Measurements from ENCODE around the gene TRAPPC5.

The TRAPPC5 gene

GRCh38 chr19:7680606-7681339 lies at the start of gene TRAPPC5:
TRAPPC5 (plus strand) TSS chr19:7680833; CDS start chr19:7682254, 1,421 bp downstream.
- Histone ChIP-seq H3K9me3 (ENCODE audit: control insufficient read depth, low read length) (no peaks in the 10 kb centered on the region), H3K9ac (ENCODE audit: low read length) (peak within 1 kb of the TSS; percentile 99), H3K4me3 (ENCODE audit: low read length) (peak within 1 kb of the TSS; percentile 95), H3K36me3 (ENCODE audit: control insufficient read depth, insufficient read depth, low read length, severe bottlenecking) (peaks cover 14% of the 10 kb centered on the region), H3K4me1 (ENCODE audit: control insufficient read depth, insufficient read depth, low read length) (peaks cover 6% of the 10 kb centered on the region), H3K27me3 (replicated peaks; ENCODE audit: control insufficient read depth, insufficient read depth, low read length) (peaks cover 36% of the 10 kb centered on the region)
- peak; percentile 93 for DNase-seq (ENCODE audit: low read depth)

GRCh38 chr19:7631577-7631976 lies 49.1 kb upstream of the TRAPPC5 start:
- Histone ChIP-seq H3K27me3 (replicated peaks; ENCODE audit: control insufficient read depth, insufficient read depth, low read length) (peaks cover 20% of the 10 kb centered on the region), H3K4me3 (ENCODE audit: low read length) (no peak overlapping the region)
- DNase-seq (ENCODE audit: low read depth): no peak

DNA sequence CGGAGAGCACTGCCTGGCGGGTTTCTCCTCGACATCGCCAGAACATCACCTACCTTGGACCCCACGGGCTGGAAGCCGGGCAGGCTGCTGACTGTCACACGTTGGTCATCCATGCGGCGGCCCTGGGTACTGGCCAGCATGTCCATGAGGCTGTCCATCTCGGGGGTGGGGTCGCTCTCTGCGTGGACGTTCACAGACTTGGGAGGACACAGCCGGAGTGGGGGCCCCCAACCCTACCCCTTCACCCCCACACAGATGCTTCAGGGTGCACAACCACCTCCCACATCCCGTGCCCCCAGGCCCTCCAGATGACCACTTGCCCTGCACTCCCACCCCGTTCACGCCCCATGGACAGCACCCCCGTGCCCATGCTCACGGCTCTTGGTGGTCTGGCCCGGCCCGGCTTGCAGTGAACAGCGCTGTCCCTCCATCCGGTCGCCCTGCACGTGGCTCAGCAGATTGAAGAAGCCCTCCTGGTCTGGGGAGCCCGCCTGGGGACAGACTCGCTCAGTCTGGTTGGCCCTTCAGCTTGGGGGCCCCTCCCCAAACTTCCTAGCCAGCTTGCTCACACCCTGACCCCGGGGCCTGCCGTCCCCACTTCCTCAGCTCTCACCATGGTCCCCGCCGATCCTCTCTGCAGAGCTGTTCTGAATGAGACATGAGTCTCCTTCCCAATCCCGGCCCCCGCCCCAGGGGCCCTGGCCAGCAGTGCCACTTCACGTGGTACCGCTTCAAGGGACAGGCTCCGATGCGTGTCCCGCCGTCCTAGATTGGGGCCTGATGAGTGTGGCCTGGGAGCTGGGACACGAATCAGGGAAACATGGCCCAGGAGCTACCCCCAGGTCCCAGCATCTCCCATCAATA lies 48.1 kb upstream of the TRAPPC5 start:
- DNase-seq (ENCODE audit: low read depth): no peak
- Histone ChIP-seq H3K27me3 (replicated peaks; ENCODE audit: control insufficient read depth, insufficient read depth, low read length) (peaks cover 25% of the 10 kb centered on the region), H3K36me3 (ENCODE audit: control insufficient read depth, insufficient read depth, low read length, severe bottlenecking) (peaks cover 4% of the 10 kb centered on the region), H3K9ac (ENCODE audit: low read length) (no peak overlapping the region), H3K4me3 (ENCODE audit: low read length) (no peak overlapping the region), H3K9me3 (ENCODE audit: control insufficient read depth, low read length) (no peaks in the 10 kb centered on the region), H3K4me1 (ENCODE audit: control insufficient read depth, insufficient read depth, low read length) (peaks cover 22% of the 10 kb centered on the region)

More at GRCh38 chr19:7631577-7631976, 49.1 kb upstream of the TRAPPC5 start:
- Histone ChIP-seq H3K9ac (ENCODE audit: low read length) (no peak overlapping the region), H3K4me1 (ENCODE audit: control insufficient read depth, insufficient read depth, low read length) (peaks cover 22% of the 10 kb centered on the region), H3K9me3 (ENCODE audit: control insufficient read depth, low read length) (no peaks in the 10 kb centered on the region), H3K36me3 (ENCODE audit: control insufficient read depth, insufficient read depth, low read length, severe bottlenecking) (peaks cover 4% of the 10 kb centered on the region)

DNA sequence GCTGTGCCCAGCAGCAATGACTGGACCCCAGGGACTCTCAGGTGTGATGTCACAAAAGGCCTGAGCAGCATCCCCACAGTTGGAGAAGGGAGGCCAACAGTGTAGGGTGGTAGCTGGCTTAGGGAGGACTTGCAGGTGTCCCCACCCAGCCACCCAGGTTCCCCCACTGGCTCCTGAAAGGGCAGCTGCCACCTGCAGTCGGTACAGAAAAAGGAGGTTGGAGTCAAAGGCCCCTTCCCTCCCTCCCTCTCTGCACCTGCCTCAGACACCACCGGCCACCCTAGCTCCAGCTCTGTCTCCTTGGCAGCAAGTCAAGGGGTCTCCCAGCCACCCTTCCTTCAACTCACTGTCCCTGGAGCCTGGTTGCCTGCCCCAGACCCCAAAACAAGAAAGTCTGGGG lies 46.9 kb upstream of the TRAPPC5 start, which contains the start of gene PCP2:
Gene PCP2 (minus strand): TSS at position 22 of the 400 bp plus-strand sequence. CDS start 262 bp downstream, outside the sequence.
- Histone ChIP-seq H3K27me3 (replicated peaks; ENCODE audit: control insufficient read depth, insufficient read depth, low read length) (peaks cover 36% of the 10 kb centered on the region), H3K36me3 (ENCODE audit: control insufficient read depth, insufficient read depth, low read length, severe bottlenecking) (peaks cover 4% of the 10 kb centered on the region), H3K9ac (ENCODE audit: low read length) (no peak within 1 kb of the TSS), H3K4me1 (ENCODE audit: control insufficient read depth, insufficient read depth, low read length) (peaks cover 13% of the 10 kb centered on the region), H3K9me3 (ENCODE audit: control insufficient read depth, low read length) (no peaks in the 10 kb centered on the region), H3K4me3 (ENCODE audit: low read length) (no peak within 1 kb of the TSS)
- no peak for DNase-seq (ENCODE audit: low read depth)

GRCh38 chr19:7635670-7636069 lies 45.0 kb upstream of the TRAPPC5 start:
- no peak for DNase-seq (ENCODE audit: low read depth)
- Histone ChIP-seq H3K9me3 (ENCODE audit: control insufficient read depth, low read length) (no peaks in the 10 kb centered on the region), H3K4me1 (ENCODE audit: control insufficient read depth, insufficient read depth, low read length) (peaks cover 4% of the 10 kb centered on the region), H3K9ac (ENCODE audit: low read length) (no peak overlapping the region), H3K27me3 (replicated peaks; ENCODE audit: control insufficient read depth, insufficient read depth, low read length) (peaks cover 38% of the 10 kb centered on the region), H3K4me3 (ENCODE audit: low read length) (no peak overlapping the region), H3K36me3 (ENCODE audit: control insufficient read depth, insufficient read depth, low read length, severe bottlenecking) (peaks cover 4% of the 10 kb centered on the region)

- peaks cover 4% of the 10 kb centered on the region for H3K36me3 ChIP-seq (ENCODE audit: control insufficient read depth, insufficient read depth, low read length, severe bottlenecking)
- no peaks in the 10 kb centered on the region for H3K9me3 ChIP-seq (ENCODE audit: control insufficient read depth, low read length)
- no peaks in the 10 kb centered on the region for H3K4me1 ChIP-seq (ENCODE audit: control insufficient read depth, insufficient read depth, low read length)
- DNase-seq (ENCODE audit: low read depth): no peak
- peaks cover 38% of the 10 kb centered on the region for H3K27me3 ChIP-seq (replicated peaks; ENCODE audit: control insufficient read depth, insufficient read depth, low read length)
- no peak overlapping the region for H3K9ac ChIP-seq (ENCODE audit: low read length)
- no peak overlapping the region for H3K4me3 ChIP-seq (ENCODE audit: low read length)
Observed at GRCh38 chr19:7636317-7636690, 44.3 kb upstream of the TRAPPC5 start.

DNA sequence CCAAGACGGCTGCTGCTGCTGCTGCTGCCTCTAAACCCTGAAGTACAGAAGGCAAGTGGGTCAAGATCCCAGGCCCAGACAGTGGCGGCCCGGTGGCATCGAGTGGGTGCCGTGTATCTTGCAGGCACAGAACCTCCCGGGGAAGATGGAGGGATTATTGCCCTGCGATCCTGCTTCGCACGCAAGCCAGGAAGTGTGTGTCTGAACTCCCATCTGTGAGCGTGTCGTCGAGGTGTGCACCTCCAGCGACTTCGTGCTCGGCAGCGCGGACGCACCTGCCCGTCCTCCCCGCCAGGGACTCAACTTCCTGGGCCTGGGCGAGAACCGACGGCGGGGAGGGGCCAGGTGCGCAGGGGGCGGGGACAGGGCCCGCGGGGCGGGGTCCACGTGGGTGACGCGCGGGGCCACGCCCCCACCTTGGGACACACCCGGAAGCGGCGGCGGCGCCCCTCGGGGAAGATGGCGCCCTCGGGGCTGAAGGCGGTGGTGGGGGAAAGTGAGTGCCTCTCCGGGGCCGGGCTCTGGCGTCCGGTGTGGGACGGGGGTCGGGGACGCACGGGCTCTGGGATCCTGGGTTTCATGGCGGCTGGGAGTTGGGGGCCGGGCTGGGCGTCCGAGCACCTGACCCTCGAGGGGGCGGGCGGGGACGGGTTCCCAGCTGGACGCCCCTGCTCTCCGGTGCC lies 43.8 kb upstream of the TRAPPC5 start, which contains the start of gene STXBP2:
Gene STXBP2 (plus strand): TSS at position 420 of the 683 bp plus-strand sequence. CDS start 40 bp downstream, at position 460.
- no peak for DNase-seq (ENCODE audit: low read depth)

GRCh38 chr19:7637374-7638256 lies 43.0 kb upstream of the TRAPPC5 start:
- H3K4me3 ChIP-seq (ENCODE audit: low read length): no peak overlapping the region
- no peaks in the 10 kb centered on the region for H3K4me1 ChIP-seq (ENCODE audit: control insufficient read depth, insufficient read depth, low read length)
- no peak for DNase-seq (ENCODE audit: low read depth)

More for the DNA sequence above, 43.8 kb upstream of the TRAPPC5 start, which contains the start of gene STXBP2:
- no peaks in the 10 kb centered on the region for H3K4me1 ChIP-seq (ENCODE audit: control insufficient read depth, insufficient read depth, low read length)
- peaks cover 4% of the 10 kb centered on the region for H3K36me3 ChIP-seq (ENCODE audit: control insufficient read depth, insufficient read depth, low read length, severe bottlenecking)
- no peak within 1 kb of the TSS for H3K4me3 ChIP-seq (ENCODE audit: low read length)
- peaks cover 38% of the 10 kb centered on the region for H3K27me3 ChIP-seq (replicated peaks; ENCODE audit: control insufficient read depth, insufficient read depth, low read length)
- H3K9me3 ChIP-seq (ENCODE audit: control insufficient read depth, low read length): no peaks in the 10 kb centered on the region
- H3K9ac ChIP-seq (ENCODE audit: low read length): no peak within 1 kb of the TSS

GRCh38 chr19:7638802-7639465 lies 41.7 kb upstream of the TRAPPC5 start:
- no peak for DNase-seq (ENCODE audit: low read depth)
- Histone ChIP-seq H3K27me3 (replicated peaks; ENCODE audit: control insufficient read depth, insufficient read depth, low read length) (peaks cover 38% of the 10 kb centered on the region), H3K4me1 (ENCODE audit: control insufficient read depth, insufficient read depth, low read length) (no peaks in the 10 kb centered on the region), H3K4me3 (ENCODE audit: low read length) (no peak overlapping the region), H3K36me3 (ENCODE audit: control insufficient read depth, insufficient read depth, low read length, severe bottlenecking) (no peaks in the 10 kb centered on the region), H3K9ac (ENCODE audit: low read length) (no peak overlapping the region), H3K9me3 (ENCODE audit: control insufficient read depth, low read length) (no peaks in the 10 kb centered on the region)

More at GRCh38 chr19:7637374-7638256, 43.0 kb upstream of the TRAPPC5 start:
- Histone ChIP-seq H3K9ac (ENCODE audit: low read length) (no peak overlapping the region), H3K36me3 (ENCODE audit: control insufficient read depth, insufficient read depth, low read length, severe bottlenecking) (no peaks in the 10 kb centered on the region), H3K27me3 (replicated peaks; ENCODE audit: control insufficient read depth, insufficient read depth, low read length) (peaks cover 38% of the 10 kb centered on the region), H3K9me3 (ENCODE audit: control insufficient read depth, low read length) (no peaks in the 10 kb centered on the region)

GRCh38 chr19:7639863-7640348 lies 40.7 kb upstream of the TRAPPC5 start:
- Histone ChIP-seq H3K4me1 (ENCODE audit: control insufficient read depth, insufficient read depth, low read length) (no peaks in the 10 kb centered on the region), H3K9ac (ENCODE audit: low read length) (no peak overlapping the region), H3K4me3 (ENCODE audit: low read length) (no peak overlapping the region), H3K9me3 (ENCODE audit: control insufficient read depth, low read length) (no peaks in the 10 kb centered on the region), H3K27me3 (replicated peaks; ENCODE audit: control insufficient read depth, insufficient read depth, low read length) (peaks cover 34% of the 10 kb centered on the region), H3K36me3 (ENCODE audit: control insufficient read depth, insufficient read depth, low read length, severe bottlenecking) (no peaks in the 10 kb centered on the region)
- DNase-seq (ENCODE audit: low read depth): no peak
